Right lobe of liver (tissue), 6 donors: ENCODE data around the gene TCEA3. TPM values are rescaled to one million over a fixed set of nuclear protein-coding genes. Genes with fewer than 3 reads are reported as not detected.

Source experiments
- ATAC-seq, 4 donors: fragments of 200-7000 bp; cut with Tn5 transposase; one replicate each; pipeline ENCODE4 v1.9.1; 2020; ENCODE audit warnings: mild to moderate bottlenecking in 4 of 4, moderate library complexity in 4 of 4
- DNase-seq, 3 donors: peaks; one replicate each; pipeline ENCODE4 v3.0.0-alpha.2; 2020
- H3K27ac ChIP-seq, 3 donors: fragments of 200-600 bp; one replicate each; pipeline ENCODE4 v1.8.0; 2022
- H3K27me3 ChIP-seq, 2 donors: fragments of 200-600 bp; one replicate each; pipeline ENCODE4 v1.8.0; 2022
- H3K36me3 ChIP-seq, 4 donors: fragments of 200-600 bp; sonication (generic) in 1 of 4; one replicate each; pipeline versions ENCODE4 v1.5.1 to v1.8.0; 2017 to 2022; ENCODE audit warnings: control low read depth in 1 of 4
- H3K4me1 ChIP-seq, 4 donors: fragments of 200-600 bp; sonication (generic) in 1 of 4; one replicate each; pipeline versions ENCODE4 v1.5.1 to v1.8.0; 2017 to 2022; ENCODE audit warnings: control low read depth in 1 of 4
- H3K4me3 ChIP-seq, 3 donors: fragments of 200-600 bp; one replicate each; pipeline ENCODE4 v1.8.0; 2022
- H3K9me3 ChIP-seq, 4 donors: fragments of 200-600 bp; sonication (generic) in 1 of 4; one replicate each; pipeline versions ENCODE4 v1.5.1 to v1.8.0; 2017 to 2022; ENCODE audit warnings: control low read depth in 1 of 4
- CTCF ChIP-seq, 4 donors: fragments of 200-600 bp in 3 of 4; fragments of 450-650 bp in 1 of 4; IDR thresholded peaks; one replicate each; pipeline versions ENCODE4 v1.5.1 to v1.8.0; 2016 to 2022; ENCODE audit warnings: antibody characterized with exemption in 4 of 4, mild to moderate bottlenecking in 2 of 4
- POLR2A ChIP-seq: fragments of 450-650 bp; IDR thresholded peaks from one replicate; pipeline ENCODE4 v1.6.1; 2017; ENCODE audit warnings: antibody characterized with exemption, mild to moderate bottlenecking
- WGBS: methylation state at CpG from one replicate; pipeline ENCODE4 v1.1.6; 2018; ENCODE audit warnings: low coverage, low lambda C conversion rate; ENCODE audit not compliant: insufficient coverage; ENCODE audit errors: missing lambda C conversion rate; 5-methylcytosine and 5-hydroxymethylcytosine counted together
- intact Hi-C, 2 donors: fragments of 100-400 bp; cut with DNase I; formaldehyde crosslinking; loops; one replicate each; pipeline versions ENCODE4 v1.11.2 to v1.14.1; 2022
- total RNA-seq, 6 experiments: library from RNA; depleted of rRNA in 2 of 6; stranded (reverse); fragments of >200 nt in 2 of 6; fragmentation: NEBNext Ultra II Directional in 3 of 6; extraction: Animal tissue kit (Norgen Biotek cat#: 25700) in 3 of 6; gene quantifications; one replicate each; pipeline versions ENCODE4 v1.1.0 to v1.2.4, GENCODE V29; 2016 to 2023
- donor health status: DM: no; HTN: yes; CAD: no.
- donor health status: DM: no; HTN: no; CAD: no.
- donor health status: DM: no; HTN: no; CAD: no.
- donor health status: DM: no; HTN: yes; CAD: no.
- donor health status: DM: no; HTN: yes; CAD: no.

The TCEA3 gene
- total RNA-seq, 6 experiments from 2014 or later: 53.3 to 94.0 (median 63.2) TPM

- intact Hi-C loops: no loop called here
- DNase-seq: no peak
- TF ChIP-seq POLR2A (no peak), CTCF (IDR thresholded peaks at IDR 0.05) (no peak)
- WGBS: no CpG with 5 or more reads among the region's 4 CpGs
- no peaks in the 10 kb centered on the region for H3K9me3 ChIP-seq
- ATAC-seq: no peak
- H3K27ac ChIP-seq: peak overlapping the region in 1 of 3 donors; percentile 49
- no peak overlapping the region for H3K4me3 ChIP-seq
- no peaks in the 10 kb centered on the region for H3K27me3 ChIP-seq
- H3K4me1 ChIP-seq: peaks cover 0 to 54% (median 8%) of the 10 kb centered on the region in 4 donors
- peaks cover 0 to 5% (median 0%) of the 10 kb centered on the region in 4 donors for H3K36me3 ChIP-seq
Observed at GRCh38 chr1:23450894-23451293, 26.3 kb upstream of the TCEA3 start.

GRCh38 chr1:23449958-23450357 lies 25.4 kb upstream of the TCEA3 start:
- 80% methylated on average over 2 of the region's 4 CpGs for WGBS
- Histone ChIP-seq H3K27me3 (no peaks in the 10 kb centered on the region), H3K36me3 (peaks cover 0 to 5% (median 0%) of the 10 kb centered on the region in 4 donors), H3K9me3 (no peaks in the 10 kb centered on the region), H3K4me1 (peaks cover 0 to 59% (median 10%) of the 10 kb centered on the region in 4 donors), H3K4me3 (no peak overlapping the region), H3K27ac (no peak overlapping the region)
- DNase-seq (peak in 1 of 3 donors; percentile 40), ATAC-seq (peak in 2 of 4 donors; percentile 13 to 17)
- no peak for TF ChIP-seq CTCF (IDR thresholded peaks at IDR 0.05)
- TF ChIP-seq POLR2A: no peak
- intact Hi-C loops: no loop called here

- Histone ChIP-seq H3K27ac (no peak overlapping the region), H3K27me3 (no peaks in the 10 kb centered on the region), H3K4me3 (no peak overlapping the region), H3K4me1 (peaks cover 0 to 60% (median 10%) of the 10 kb centered on the region in 4 donors), H3K9me3 (no peaks in the 10 kb centered on the region), H3K36me3 (peaks cover 0 to 5% (median 0%) of the 10 kb centered on the region in 4 donors)
- DNase-seq (no peak), ATAC-seq (no peak)
- no peak for TF ChIP-seq CTCF (IDR thresholded peaks at IDR 0.05)
- no peak for TF ChIP-seq POLR2A
- intact Hi-C loops: no loop called here
- 80% methylated on average over 1 of the region's 6 CpGs for WGBS
Observed at GRCh38 chr1:23449306-23449705, 24.8 kb upstream of the TCEA3 start.

- H3K4me1 ChIP-seq: peaks cover 0 to 58% (median 10%) of the 10 kb centered on the region in 4 donors
- no peak for DNase-seq
- H3K4me3 ChIP-seq: no peak overlapping the region
- 50% methylated on average over 1 of the region's 1 CpG for WGBS
- no peak for ATAC-seq
- intact Hi-C loops: no loop called here
- peaks cover 0 to 5% (median 0%) of the 10 kb centered on the region in 4 donors for H3K36me3 ChIP-seq
- TF ChIP-seq POLR2A (no peak), CTCF (IDR thresholded peaks at IDR 0.05) (no peak)
- H3K27ac ChIP-seq: no peak overlapping the region
- H3K9me3 ChIP-seq: no peaks in the 10 kb centered on the region
- H3K27me3 ChIP-seq: no peaks in the 10 kb centered on the region
Observed at GRCh38 chr1:23448846-23449245, 24.3 kb upstream of the TCEA3 start.
